Stimulated activated CD8-positive, alpha-beta memory T cell treated with anti-CD3 and anti-CD28 coated beads, Interleukin-2, amount 100 ng/mL, for 48 hours (primary cell): ENCODE results near the gene GDF11.
"Not testable (repeated sequence)": the region's sequence is repeated elsewhere in the genome, so short reads cannot be mapped to it uniquely, and the experiment has no call there.

Experiments used
- DNase-seq, 2 donors: peaks; one replicate each; pipeline ENCODE4 v3.0.0-alpha.2; 2020; ENCODE audit warnings: low read depth in 2 of 2

Gene GDF11

DNA sequence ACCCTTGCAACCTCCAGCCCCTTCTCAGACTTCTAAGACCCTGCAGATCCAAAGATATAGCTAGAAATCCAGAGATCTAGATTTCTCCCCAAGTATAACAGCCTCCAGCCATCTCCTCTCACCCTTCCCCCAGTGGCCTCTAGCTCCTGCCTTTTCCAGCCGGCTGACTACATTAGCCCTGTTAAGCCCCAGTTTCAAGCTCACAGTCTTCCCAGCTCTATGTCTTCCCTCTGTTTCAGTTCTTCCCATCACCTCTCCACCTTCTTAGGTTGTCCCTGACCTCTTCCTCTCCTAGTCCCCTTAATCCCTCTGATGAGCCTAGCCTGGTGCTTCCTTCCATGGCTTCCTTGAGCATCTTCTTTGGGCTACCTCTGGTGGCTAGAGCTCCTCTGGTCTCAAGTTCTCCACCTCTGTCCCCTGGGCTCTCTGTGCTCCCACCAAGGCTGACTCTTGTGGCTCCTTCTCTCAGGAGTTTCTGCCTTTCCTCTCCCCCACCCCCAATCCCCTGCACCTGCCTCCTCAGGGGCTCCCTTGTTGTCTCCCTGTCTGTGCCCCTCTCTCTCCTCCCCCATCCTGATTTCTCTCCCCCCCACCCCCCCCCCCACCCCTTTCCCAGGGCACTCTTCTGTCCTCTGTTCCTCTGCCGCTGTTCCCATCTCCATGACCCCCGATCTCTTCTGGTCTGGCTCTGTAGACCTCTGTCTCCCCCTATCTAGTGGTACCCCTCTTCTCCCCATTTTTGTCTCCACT is 816 bp upstream of the GDF11 start:
- DNase-seq: no peak

DNA sequence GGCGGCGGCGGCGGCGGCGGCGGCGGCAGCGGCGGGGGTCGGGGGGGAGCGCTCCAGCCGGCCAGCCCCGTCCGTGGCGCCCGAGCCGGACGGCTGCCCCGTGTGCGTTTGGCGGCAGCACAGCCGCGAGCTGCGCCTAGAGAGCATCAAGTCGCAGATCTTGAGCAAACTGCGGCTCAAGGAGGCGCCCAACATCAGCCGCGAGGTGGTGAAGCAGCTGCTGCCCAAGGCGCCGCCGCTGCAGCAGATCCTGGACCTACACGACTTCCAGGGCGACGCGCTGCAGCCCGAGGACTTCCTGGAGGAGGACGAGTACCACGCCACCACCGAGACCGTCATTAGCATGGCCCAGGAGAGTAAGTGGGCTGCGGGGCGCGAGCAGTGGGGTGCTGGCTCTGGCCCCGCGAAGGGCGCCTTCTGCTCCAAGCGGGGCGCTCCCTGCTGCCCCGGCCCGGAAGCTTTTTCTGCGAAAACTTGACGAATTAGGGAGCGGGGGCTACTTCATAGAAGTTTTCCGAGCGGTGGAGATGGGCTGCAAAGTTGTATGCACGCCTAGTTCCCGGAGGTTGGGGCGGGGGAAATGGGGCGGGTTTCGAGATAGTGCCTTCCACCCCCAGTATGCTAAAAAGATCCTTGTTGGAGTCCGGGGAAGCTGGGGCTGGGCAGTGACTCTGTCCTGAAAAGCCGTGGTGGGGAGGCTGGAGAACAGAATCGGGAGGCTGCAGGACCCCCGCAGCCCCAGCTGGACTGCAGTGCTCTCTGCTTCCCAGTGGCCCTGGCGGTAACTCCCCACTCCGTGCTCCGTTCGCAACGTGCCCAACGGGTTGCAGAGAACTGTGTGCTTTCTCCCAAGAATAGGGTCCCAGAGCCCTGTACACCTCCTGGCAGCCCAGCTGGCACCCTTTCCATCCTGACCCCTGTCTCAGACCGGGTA is 751 bp downstream of the GDF11 start:
- no peak for DNase-seq

GRCh38 chr12:55744340-55745030 is 1.6 kb downstream of the GDF11 start:
- no peak for DNase-seq

DNA sequence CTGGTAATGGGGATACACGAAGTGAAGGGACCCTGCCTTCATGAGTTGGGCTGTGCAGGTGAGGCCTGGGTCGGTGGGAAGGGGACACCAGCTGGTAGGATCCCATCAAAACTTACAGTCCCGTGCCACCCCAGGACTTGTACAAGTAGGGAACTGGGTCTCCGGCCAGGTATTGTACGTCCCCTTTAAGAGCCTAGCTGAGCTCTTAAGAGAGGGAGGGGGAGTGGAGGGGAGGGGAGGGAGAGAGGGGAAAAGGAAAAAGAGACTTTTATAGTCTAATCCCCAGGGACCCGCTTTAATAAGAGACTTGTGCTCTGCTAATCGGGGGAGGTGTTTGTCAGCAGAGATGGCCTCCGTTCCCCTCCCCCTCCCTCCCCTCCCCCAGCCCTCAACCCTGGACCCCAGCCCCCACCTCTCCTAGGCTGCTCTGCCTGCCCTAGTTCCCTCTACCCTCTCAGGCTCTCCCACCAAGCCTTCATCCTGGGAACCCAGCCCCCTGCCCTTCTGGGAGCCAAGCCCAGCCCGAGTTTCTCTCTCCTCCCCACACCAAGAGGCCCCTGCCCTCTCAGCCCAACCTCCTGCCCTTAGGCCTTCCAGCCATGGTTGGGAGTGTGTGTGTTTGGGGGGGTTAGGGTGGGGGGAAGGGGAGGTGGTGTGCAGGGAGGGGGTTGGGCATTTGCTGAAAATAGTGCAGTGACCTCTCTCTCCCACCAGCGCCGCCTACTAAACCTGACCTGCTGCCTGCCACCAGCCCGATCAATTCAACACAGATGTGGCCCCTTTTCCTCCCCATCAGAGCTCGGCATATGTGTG is 2.6 kb downstream of the GDF11 start:
- no peak for DNase-seq

GRCh38 chr12:55746174-55746912 is 3.4 kb downstream of the GDF11 start:
- DNase-seq: no peak

GRCh38 chr12:55746913-55747231 is 4.0 kb downstream of the GDF11 start:
- DNase-seq: no peak

GRCh38 chr12:55748230-55748993 is 5.5 kb downstream of the GDF11 start:
- DNase-seq: no peak

DNA sequence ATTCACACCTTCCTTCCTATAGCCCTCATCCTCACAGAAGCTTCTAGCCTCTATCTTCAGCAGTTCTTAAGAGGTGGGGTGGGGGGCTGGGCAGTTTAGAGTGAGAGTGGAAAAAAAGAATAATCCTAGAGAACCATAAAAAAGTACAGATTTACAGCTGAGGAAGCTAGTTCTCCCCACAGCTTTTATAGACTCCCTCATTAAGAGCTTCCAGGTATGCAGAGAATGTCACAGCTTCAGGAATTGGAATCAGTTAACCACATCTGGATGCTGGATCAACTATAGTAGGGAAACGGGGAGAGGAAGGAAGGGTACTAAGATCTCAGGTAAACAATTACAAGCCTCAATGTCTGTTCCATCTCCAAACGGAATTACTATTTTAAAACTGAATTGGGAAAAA is 12.3 kb downstream of the GDF11 start:
- DNase-seq: no peak

- DNase-seq: no peak
Observed at GRCh38 chr12:55757701-55758100, 14.8 kb downstream of the GDF11 start.

DNA sequence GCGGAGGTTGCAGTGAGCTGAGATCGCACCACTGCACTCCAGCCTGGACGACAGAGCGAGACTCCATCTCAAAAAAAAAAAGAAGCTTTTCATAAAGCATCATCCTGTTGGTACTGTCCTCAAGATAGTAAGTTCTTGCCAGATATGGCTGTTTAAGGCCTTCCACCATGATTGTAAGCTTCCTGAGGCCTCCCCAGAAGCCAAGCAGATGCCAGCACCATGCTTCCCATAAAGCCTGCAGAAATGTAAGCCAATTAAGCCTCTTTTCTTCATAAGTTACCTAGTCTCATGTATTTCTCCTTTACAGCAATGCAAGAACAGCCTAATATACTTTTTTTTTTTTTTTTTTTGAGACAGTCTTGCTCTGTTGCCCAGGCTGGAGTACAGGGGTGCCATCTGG is 15.7 kb downstream of the GDF11 start:
- DNase-seq: not testable (repeated sequence)

GRCh38 chr12:55760663-55761062 is 17.7 kb downstream of the GDF11 start:
- peak in 1 of 2 donors; percentile 46 for DNase-seq

DNA sequence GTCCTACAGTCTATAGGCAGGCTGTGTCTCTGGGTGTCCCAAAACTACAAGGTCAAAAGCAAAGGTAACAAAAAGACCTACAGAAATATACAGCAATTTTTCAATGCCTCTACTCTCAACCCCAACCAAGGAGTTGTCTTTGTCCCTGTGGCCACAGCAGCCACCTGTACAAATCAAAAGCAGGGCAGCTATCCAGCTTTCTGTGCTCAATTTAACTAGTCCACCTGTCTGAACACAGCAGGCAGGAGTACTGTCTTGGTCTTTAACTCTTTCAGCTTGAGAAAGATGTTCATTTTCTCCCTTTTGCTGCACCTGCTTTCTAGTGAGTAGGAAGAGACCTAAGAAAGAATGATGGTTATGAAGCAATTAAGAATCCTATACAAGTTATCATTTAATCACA is 19.7 kb downstream of the GDF11 start:
- no peak for DNase-seq

DNA sequence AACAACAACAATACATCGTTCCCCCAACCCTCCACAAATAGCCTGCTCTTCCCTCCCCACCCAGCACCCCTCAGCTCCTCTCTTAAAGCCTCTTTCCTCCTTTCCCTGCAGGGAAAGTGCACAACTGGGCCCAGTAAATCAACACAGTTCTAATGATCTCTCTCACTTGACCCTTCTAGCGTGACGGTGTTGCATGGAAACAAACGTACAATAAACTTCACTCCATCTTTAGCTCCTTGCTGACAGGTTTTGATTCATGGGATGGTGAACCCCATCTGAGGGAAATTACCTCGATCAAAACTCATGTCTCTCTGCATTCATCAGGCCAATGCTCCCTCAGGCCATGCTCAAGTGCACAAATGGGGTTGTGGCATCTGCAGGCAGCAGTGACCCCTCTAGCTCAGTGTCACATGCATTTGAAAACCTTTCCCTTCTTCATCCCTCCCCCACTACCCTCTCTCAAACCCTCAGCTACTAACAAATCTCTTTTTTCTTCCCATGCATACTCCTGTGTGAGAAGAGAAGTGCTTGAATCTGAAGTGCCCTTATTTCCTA is 22.9 kb downstream of the GDF11 start:
- no peak for DNase-seq

- no peak for DNase-seq
Observed at GRCh38 chr12:55767156-55767555, 24.2 kb downstream of the GDF11 start.

DNA sequence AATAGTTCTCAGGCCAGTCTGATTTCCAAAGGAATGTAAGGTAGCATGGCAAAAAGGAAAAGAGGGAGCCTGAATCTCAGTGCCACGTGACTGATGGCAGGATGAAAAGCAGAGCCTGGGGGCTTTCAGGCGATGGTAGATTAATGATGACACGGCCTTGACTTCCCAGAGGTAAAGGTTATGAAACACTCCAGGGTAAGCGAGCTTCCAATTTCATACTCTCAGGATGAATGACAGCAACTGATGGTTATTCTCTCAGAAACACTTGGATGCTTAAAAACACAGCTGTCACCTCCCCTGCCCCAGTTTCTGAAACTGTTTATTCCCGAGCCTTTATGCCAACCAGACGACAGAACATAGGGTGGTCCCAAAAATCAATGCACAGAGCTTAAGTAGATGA is 28.8 kb downstream of the GDF11 start:
- no peak for DNase-seq

DNA sequence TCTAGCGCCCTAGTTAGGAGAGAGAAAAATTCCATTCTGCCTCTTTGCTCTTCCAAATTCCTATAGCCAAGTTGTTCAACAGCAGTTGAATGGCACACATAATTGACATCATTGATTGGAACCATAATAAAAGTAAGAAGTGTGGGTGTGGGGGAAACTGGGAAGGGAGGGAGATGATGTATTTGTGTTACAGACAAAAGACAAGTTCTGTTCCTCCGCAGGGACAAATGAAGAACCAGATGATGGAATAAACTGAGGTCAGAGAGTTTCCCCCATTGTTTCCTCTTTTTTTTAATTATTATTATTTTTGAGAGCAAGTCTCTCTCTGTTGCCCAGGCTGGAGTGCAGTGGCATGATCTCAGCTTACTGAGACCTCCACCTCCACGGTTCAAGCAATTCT is 34.9 kb downstream of the GDF11 start:
- DNase-seq: no peak

DNA sequence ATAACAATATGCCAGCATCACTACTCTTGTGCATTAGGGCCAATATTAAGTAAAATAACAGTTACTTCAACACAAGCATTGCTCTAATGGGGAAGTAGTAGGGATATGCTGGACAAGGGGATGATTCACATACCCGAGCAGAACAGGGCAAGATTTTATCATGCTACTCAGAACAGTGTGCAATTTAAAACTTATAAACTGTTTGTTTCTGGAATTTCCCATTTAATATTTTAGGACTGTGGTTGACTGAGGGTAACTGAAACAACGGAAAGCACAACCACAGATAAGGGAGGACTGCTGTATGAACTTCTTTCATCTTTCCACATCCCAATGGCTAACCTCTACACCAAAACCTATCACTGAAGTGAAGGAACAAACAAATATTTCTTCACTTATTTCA is 37.8 kb downstream of the GDF11 start:
- no peak for DNase-seq

DNA sequence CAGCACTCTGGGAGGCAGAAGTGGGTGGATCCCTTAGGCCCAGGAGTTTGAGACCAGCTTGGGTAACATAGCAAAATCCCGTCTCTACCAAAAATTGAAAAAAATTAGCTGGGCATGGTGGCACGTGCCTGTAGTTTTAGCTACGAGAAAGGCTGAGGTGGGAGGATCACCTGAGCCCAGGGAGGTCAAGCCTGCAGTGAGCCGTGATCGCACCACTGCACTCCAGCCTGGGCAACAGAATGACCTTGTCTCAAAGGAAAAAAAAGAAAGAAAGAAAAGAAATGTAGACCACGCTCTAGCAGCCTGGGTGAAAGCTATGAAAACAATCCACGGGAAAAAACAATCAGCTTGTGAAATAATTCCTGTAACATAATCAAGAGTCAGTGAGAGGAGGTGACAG is 45.6 kb downstream of the GDF11 start:
- DNase-seq: no peak

GRCh38 chr12:55789171-55789570 is 46.2 kb downstream of the GDF11 start:
- DNase-seq: no peak

- no peak for DNase-seq
Observed at GRCh38 chr12:55789893-55790292, 47.0 kb downstream of the GDF11 start.
